Ectodermal cell (in vitro differentiated cells): Measurements from ENCODE around the gene MIXL1. TPM values are rescaled to one million over a fixed set of nuclear protein-coding genes. Genes with fewer than 3 reads are reported as not detected.

ENCODE experiments used
- H3K27ac ChIP-seq: 2 replicates; pipeline ENCODE4 v1.7.0; 2013; ENCODE audit warnings: mild to moderate bottlenecking, low read depth, low read length; ENCODE audit not compliant: insufficient read depth, poor library complexity, severe bottlenecking
- H3K27me3 ChIP-seq: 2 replicates; pipeline ENCODE4 v1.7.0; 2013; ENCODE audit warnings: mild to moderate bottlenecking, low read length; ENCODE audit not compliant: insufficient read depth, control insufficient read depth, poor library complexity, severe bottlenecking
- H3K36me3 ChIP-seq: one replicate; pipeline ENCODE4 v1.7.0; 2013; ENCODE audit warnings: low read length; ENCODE audit not compliant: control insufficient read depth, insufficient read depth
- H3K4me1 ChIP-seq: one replicate; pipeline ENCODE4 v1.7.0; 2013; ENCODE audit warnings: low read length; ENCODE audit not compliant: control insufficient read depth, insufficient read depth
- H3K4me3 ChIP-seq: 2 replicates; pipeline ENCODE4 v1.7.0; 2013; ENCODE audit warnings: low read depth, low read length, control low read depth; ENCODE audit not compliant: insufficient read depth
- H3K9me3 ChIP-seq: 2 replicates; pipeline ENCODE4 v1.7.0; 2013; ENCODE audit warnings: mild to moderate bottlenecking, low read length, moderate library complexity; ENCODE audit not compliant: control insufficient read depth
- WGBS, 2 experiments: methylation state at CpG; one replicate each; pipeline ENCODE4 v1.1.7; 2013; ENCODE audit warnings: missing lambda C conversion rate in 2 of 2; 5-methylcytosine and 5-hydroxymethylcytosine counted together
- polyA plus RNA-seq, 4 experiments: library from polyadenylated mRNA; stranded (reverse); fragments of 50-300 nt; gene quantifications; one replicate each; pipeline ENCODE4 v1.2.3, GENCODE V29; 2013

Gene MIXL1
- polyA plus RNA-seq (2013, experiment 1 of 4) = 0.52 TPM
- 0.27 TPM for polyA plus RNA-seq (2013, experiment 2 of 4)
- 0.37 TPM for polyA plus RNA-seq (2013, experiment 3 of 4)
- 0.12 TPM for polyA plus RNA-seq (2013, experiment 4 of 4)

DNA sequence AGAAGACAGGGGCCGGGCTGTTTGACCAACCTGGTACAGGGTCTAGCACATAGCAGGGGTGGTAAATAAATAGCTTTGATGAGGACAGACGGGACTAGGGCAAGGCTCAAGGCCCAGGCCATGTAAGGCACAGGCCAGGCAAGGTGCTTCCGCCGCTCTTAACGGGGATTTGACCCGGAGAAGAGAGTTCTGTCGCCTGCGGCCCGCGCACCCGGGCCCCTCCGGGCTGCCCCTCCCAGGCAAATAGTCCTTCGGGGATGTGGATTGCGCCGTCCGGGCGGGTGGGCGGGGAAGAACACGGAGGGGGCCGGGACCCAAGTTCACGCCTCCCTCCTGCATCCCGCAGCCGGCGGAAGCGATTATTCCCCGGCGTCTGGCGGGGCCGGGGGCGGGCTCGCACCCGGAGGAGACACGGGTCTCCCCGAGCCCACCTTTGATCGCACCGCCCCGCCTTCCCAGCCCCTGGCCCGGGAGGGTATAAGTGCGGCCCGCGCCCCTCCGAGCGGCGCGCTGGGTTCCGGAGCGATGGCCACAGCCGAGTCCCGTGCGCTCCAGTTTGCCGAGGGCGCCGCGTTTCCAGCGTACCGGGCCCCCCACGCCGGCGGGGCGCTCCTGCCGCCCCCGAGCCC lies at the start of gene MIXL1:
Gene MIXL1 (plus strand): TSS at position 508 of the 629 bp plus-strand sequence. CDS start 18 bp downstream, at position 526.
- Histone ChIP-seq H3K9me3 (no peaks in the 10 kb centered on the region), H3K27ac (no peak within 1 kb of the TSS), H3K4me3 (peak within 1 kb of the TSS; percentile 53), H3K4me1 (no peaks in the 10 kb centered on the region), H3K27me3 (peaks cover 42% of the 10 kb centered on the region), H3K36me3 (no peaks in the 10 kb centered on the region)
- WGBS, 2 experiments = 2 to 3% methylated on average over 62 of the region's 62 CpGs

DNA sequence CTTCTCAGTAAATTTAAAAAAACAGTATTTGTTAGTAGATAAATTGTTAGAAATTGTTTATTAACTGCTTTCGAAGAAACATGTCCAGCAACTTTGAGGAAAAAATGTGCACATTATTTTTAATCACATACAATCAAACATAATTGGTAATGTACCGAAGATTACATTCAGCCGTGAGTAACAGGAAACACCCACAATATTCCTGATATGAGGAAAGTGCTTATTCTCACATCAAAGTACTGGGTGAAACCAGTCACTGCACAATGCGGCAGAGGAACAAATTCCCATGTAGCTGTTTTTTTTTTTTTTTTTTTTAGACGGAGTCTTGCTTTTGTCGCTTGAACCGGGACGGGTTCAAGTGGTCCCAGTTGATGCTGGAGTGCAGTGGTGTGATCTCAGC lies 46.6 kb upstream of the MIXL1 start:
- WGBS, 2 experiments = 88 to 95% methylated on average over 7 to 8 of the region's 8 CpGs
- Histone ChIP-seq H3K4me1 (no peaks in the 10 kb centered on the region), H3K27me3 (no peaks in the 10 kb centered on the region), H3K9me3 (no peaks in the 10 kb centered on the region), H3K4me3 (no peak overlapping the region), H3K27ac (no peak overlapping the region), H3K36me3 (no peaks in the 10 kb centered on the region)

DNA sequence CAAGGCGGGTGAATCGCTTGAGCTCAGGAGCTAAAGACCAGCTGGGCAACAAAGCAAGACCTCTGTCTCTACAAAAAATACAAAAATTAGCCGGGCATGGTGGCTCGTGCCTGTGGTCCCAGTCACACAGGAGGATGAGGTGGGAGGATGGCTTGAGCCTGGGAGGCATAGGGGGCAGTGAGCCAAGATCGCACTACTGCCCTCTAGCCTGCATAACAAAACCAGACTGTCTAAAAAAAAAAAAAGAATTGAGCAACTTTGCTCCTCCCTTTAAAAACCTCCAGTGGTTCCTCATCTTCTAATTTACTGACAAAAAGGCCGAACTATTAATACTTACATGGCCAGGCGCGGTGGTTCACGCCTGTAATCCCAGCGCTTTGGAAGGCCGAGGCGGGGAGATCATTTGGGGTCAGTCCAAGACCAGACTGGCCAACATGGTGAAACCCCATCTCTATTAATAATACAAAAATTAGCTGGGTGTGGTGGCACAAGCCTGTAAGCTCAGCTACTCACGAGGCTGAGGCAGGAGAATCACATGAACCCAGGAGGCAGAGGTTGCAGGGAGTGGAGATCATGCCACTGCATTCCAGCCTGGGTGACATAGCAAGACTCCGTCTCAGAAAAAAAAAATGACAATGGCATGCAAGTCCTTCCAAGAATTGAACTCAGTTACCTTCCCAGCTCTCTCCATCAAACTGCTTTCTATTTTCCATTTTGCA lies 41.3 kb upstream of the MIXL1 start:
- Histone ChIP-seq H3K36me3 (no peaks in the 10 kb centered on the region), H3K4me1 (peaks cover 6% of the 10 kb centered on the region), H3K27ac (no peak overlapping the region), H3K27me3 (no peaks in the 10 kb centered on the region), H3K9me3 (no peaks in the 10 kb centered on the region), H3K4me3 (no peak overlapping the region)
- 84 to 85% methylated on average over 14 of the region's 14 CpGs for WGBS, 2 experiments

DNA sequence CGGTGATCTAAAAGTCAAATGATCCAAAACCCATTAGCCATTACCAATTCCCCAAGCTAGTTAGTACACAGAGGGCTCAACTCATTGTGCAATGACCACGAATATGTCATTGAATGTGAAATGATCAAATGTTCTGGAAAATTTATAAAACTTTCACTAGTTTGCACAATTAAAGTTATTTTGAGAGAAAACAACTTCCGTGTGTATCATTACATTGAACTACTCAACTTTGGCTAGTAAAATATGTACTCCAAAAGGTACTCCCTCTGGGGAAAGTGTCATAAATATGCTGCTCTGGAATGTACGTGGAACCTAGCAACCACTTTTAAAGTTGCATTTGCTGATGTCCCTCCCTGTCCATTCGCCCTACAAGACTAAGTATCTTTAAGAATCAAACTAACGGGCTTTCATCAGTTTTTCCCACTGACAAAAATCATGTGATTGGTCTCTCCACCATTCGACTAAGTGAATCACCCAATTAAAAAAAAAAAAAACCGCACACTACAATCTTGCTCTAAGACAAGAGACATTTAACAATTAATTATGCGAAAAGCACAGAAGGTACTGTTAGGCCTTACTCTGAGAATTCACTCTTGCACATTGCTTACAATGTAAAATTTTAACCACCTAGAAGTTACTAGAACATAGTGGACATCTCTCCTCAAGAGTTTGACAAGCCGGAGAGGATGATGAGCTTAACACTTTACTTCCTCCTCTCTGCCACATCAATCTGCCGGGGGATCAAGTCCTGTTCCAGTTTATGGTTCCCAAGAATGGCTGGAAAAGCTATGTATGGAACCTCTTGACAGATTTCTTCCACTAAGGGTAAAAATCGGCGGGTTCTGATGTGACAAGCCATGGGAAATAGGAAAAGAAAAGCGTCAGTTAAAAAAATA lies 38.1 kb upstream of the MIXL1 start:
- H3K27me3 ChIP-seq = no peaks in the 10 kb centered on the region
- peak overlapping the region; percentile 84 for H3K4me3 ChIP-seq
- 69 to 77% methylated on average over 12 to 14 of the region's 14 CpGs for WGBS, 2 experiments
- H3K9me3 ChIP-seq = no peaks in the 10 kb centered on the region
- H3K36me3 ChIP-seq = no peaks in the 10 kb centered on the region
- peaks cover 6% of the 10 kb centered on the region for H3K4me1 ChIP-seq
- H3K27ac ChIP-seq = no peak overlapping the region

DNA sequence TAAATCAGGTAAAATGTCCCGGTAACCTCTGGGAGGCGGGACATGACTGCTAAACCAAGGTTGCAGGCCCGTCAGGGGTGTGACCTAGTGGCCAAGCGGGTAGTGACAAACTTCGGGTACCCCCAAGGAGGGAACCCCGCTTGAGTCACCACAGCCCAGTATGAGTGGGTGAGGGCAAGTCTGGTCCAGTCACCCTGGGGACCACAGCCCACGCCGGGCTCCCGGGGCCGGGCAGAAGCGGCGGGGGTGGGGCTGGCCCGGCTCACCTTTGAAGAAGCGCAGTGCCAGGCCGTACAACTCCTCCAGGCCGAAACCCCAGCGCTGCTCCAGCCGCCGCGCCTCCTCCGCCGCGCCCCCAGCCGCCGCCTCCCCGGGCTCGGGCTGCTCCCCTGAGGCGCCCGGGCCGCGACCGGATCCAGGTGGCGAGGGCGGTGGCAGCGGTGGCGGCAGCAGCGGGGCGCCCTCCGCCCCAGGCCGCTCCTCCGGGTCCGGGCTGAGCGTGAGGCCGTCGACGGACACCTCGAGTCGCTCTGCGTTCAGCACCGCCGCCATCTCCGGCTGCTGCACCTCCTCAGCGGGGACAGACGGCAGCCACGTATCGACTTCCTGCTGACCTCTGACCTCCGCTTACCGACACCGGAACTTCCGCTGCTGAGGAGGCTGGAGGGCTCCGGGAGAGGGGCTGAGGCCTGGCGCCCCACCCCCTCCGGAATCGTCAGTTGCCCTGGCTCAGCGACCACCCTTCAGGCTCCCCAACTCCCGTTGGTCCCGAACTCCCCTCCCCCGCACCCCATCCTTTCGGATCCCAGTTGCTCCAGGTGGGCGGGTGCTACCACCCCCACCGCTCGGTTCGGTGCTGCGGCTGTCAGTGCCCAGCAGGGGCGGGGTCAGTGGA lies 37.1 kb upstream of the MIXL1 start, which contains the start of gene ACBD3:
Gene ACBD3 (minus strand): TSS at position 618 of the 895 bp plus-strand sequence. CDS start 66 bp downstream, at position 552.
- Histone ChIP-seq H3K9me3 (no peaks in the 10 kb centered on the region), H3K4me1 (peaks cover 6% of the 10 kb centered on the region), H3K36me3 (no peaks in the 10 kb centered on the region), H3K4me3 (peak within 1 kb of the TSS; percentile 84), H3K27me3 (no peaks in the 10 kb centered on the region), H3K27ac (no peak within 1 kb of the TSS)
- WGBS, 2 experiments = 0% methylated on average over 75 of the region's 75 CpGs

DNA sequence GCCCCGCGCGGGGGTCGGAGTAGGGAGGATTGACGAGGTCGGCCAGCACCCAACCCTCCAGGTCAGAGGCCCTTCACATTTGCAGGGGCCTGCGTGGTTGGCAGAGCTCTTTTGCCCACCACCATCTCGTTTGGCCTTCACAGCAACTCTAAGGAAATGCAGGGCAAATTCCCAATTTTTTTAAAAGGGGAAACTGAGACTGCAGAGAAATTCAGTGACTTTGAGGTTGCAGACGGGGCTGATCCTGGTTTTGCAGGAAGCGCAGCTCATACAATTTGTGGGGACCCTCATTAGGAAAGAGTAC lies 36.5 kb upstream of the MIXL1 start:
- no peaks in the 10 kb centered on the region for H3K36me3 ChIP-seq
- no peaks in the 10 kb centered on the region for H3K27me3 ChIP-seq
- H3K4me1 ChIP-seq = peaks cover 6% of the 10 kb centered on the region
- H3K4me3 ChIP-seq = peak overlapping the region; percentile 84
- no peak overlapping the region for H3K27ac ChIP-seq
- 15 to 16% methylated on average over 10 of the region's 10 CpGs for WGBS, 2 experiments
- H3K9me3 ChIP-seq = no peaks in the 10 kb centered on the region

DNA sequence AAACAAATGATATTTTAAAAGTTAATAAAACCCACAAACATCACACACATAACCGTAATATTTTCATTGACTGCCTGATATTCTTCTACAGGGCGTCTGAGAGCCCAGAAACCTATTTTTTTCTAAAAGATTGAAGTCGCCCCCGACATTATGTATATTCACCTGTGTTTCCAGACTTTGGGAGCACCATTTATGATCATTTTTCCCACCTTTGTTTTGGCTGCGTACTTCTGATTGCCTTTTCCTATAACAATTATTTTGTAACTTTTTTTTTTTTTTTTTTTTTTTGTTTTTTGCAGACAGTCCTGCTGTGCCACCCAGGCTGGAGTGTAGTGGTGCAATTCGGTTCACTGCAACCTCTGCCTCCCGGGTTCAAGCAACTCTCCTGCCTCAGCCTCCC lies 36.1 kb upstream of the MIXL1 start:
- peaks cover 2% of the 10 kb centered on the region for H3K4me1 ChIP-seq
- no peaks in the 10 kb centered on the region for H3K9me3 ChIP-seq
- WGBS, 2 experiments = 88 to 91% methylated on average over 7 of the region's 7 CpGs
- no peaks in the 10 kb centered on the region for H3K27me3 ChIP-seq
- H3K4me3 ChIP-seq = peak overlapping the region; percentile 84
- no peak overlapping the region for H3K27ac ChIP-seq
- H3K36me3 ChIP-seq = no peaks in the 10 kb centered on the region

DNA sequence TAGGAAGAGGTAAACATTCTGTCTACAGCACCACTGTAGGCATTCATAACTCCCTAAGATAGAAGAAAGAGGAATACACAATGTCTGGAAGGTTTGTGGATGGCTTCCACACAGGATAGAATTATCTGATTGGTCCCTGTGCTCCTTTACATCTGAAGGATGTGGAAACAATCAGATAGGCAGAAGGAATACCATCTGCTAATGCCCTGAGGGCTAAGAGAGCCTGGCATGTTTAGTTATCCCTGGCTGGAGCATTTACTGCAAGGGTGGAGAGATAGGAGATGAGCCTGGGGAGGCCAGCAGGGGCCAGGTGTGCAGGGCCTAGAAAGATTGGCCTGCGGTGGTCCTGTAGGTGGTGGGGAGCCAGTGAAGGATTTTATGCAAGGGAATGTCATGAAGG lies 28.3 kb upstream of the MIXL1 start:
- Histone ChIP-seq H3K27me3 (no peaks in the 10 kb centered on the region), H3K9me3 (no peaks in the 10 kb centered on the region), H3K36me3 (no peaks in the 10 kb centered on the region), H3K4me3 (no peak overlapping the region), H3K4me1 (no peaks in the 10 kb centered on the region), H3K27ac (no peak overlapping the region)
- 82 to 92% methylated on average over 1 of the region's 1 CpG for whole genome bisulfite sequencing, 2 experiments

DNA sequence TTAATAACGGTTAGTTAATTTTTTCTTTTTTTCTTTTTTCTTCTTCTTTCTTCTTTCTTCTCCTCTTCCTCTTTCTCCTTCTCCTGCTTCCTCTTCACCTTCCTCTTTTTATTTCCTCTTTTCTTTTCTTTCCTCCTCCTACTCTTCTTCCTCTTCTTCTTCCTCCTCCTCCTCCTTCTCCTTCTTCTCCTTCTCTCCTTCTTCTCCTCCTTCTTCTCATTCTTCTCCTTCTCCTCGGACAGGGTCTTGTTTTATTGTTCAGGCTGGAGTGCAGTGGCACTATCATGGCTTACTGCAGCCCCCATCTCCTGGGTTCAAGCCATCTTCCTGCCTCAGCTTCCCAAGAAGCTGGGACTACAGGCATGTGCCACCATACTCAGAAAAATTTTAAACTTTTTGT lies 23.5 kb upstream of the MIXL1 start:
- no peaks in the 10 kb centered on the region for H3K4me1 ChIP-seq
- H3K27ac ChIP-seq = no peak overlapping the region
- no peaks in the 10 kb centered on the region for H3K9me3 ChIP-seq
- WGBS, 2 experiments = 90% methylated on average over 2 of the region's 2 CpGs
- no peak overlapping the region for H3K4me3 ChIP-seq
- no peaks in the 10 kb centered on the region for H3K36me3 ChIP-seq
- H3K27me3 ChIP-seq = no peaks in the 10 kb centered on the region
